Vagina (tissue), 2 donors: ENCODE results near the gene PIH1D1.

Source experiments
- POLR2A ChIP-seq, 2 donors: fragments of 450-650 bp; IDR thresholded peaks; one replicate each; pipeline ENCODE4 v1.6.1; 2017; ENCODE audit warnings: antibody characterized with exemption in 2 of 2, mild to moderate bottlenecking in 2 of 2, moderate library complexity in 2 of 2
- TF ChIP-seq, protein P1 (sequence below), 3 experiments: fragments of 450-650 bp in 2 of 3; fragments of 200-600 bp in 1 of 3; sonication (generic) in 1 of 3; IDR thresholded peaks; one replicate each; pipeline ENCODE4 v1.5.1; 2017 to 2019; ENCODE audit warnings: antibody characterized with exemption in 3 of 3, mild to moderate bottlenecking in 2 of 3, moderate library complexity in 2 of 3

DNA sequence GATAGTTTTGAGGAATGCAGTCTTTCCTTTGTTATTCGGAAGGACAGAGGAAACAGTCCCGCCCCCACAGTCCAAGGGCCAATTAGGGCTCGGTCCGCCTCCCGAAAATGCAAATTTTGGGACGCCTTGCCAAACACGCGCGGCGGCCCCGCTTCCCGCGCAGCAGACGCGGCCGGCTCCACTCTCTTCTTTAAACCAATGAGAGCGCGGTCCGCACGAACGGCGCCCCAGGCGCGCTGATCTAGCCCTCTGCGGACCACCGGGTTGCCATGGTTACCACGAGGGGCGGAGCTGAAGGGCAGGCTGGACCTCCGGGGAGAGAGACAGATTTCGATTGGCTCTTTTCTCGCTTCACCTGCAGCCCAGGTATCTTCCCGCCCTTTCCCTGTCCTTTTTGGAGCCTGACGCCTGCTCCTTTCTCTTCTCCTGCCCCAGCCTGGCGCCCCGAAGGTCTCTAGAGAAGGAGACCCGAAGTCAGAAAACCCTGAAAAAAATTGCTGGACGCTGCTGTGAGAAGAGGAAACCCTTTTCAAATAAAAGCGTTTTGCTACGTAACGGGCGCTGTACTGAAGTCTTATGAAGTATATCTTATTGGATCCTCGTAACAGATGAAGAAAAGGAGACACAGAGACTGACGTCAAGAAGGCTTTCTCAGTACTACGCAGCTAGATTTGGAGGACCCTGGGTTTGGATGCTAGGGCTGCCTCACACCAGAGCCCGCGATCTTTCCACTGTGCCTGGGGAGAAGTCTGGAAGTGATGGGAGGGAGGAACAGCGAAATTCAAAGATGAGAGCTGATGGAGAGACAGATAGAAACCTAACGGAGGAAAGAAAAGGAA, 30.4 kb downstream of the PIH1D1 start:
- TF ChIP-seq, protein P1, sequence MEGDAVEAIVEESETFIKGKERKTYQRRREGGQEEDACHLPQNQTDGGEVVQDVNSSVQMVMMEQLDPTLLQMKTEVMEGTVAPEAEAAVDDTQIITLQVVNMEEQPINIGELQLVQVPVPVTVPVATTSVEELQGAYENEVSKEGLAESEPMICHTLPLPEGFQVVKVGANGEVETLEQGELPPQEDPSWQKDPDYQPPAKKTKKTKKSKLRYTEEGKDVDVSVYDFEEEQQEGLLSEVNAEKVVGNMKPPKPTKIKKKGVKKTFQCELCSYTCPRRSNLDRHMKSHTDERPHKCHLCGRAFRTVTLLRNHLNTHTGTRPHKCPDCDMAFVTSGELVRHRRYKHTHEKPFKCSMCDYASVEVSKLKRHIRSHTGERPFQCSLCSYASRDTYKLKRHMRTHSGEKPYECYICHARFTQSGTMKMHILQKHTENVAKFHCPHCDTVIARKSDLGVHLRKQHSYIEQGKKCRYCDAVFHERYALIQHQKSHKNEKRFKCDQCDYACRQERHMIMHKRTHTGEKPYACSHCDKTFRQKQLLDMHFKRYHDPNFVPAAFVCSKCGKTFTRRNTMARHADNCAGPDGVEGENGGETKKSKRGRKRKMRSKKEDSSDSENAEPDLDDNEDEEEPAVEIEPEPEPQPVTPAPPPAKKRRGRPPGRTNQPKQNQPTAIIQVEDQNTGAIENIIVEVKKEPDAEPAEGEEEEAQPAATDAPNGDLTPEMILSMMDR (IDR thresholded peaks at IDR 0.05), result no peak
- no peak for TF ChIP-seq POLR2A (IDR thresholded peaks at IDR 0.05)
